COLO829 (cell line): ENCODE measurements around the gene PRELID1.
"Not testable (repeated sequence)": the region's sequence is repeated elsewhere in the genome, so short reads cannot be mapped to it uniquely, and the experiment has no call there.

Experiments
- DNase-seq: peaks from one replicate; pipeline ENCODE4 v3.0.0; 2012; ENCODE audit warnings: low spot score

The PRELID1 gene

GRCh38 chr5:177336603-177337494, 33.2 kb downstream of the PRELID1 start:
- DNase-seq, result no peak

- no peak for DNase-seq
These were observed 34.9 kb downstream of the PRELID1 start for GRCh38 chr5:177338251-177339106.

GRCh38 chr5:177339107-177339638, 35.6 kb downstream of the PRELID1 start:
- no peak for DNase-seq

GRCh38 chr5:177343000-177343399, 39.4 kb downstream of the PRELID1 start:
- not testable (repeated sequence) for DNase-seq

GRCh38 chr5:177343777-177344176, 40.2 kb downstream of the PRELID1 start:
- DNase-seq, result no peak

GRCh38 chr5:177344891-177345290, 41.3 kb downstream of the PRELID1 start:
- no peak for DNase-seq

GRCh38 chr5:177346820-177347219, 43.2 kb downstream of the PRELID1 start:
- no peak for DNase-seq

GRCh38 chr5:177347699-177348098, 44.1 kb downstream of the PRELID1 start:
- no peak for DNase-seq

GRCh38 chr5:177349362-177349647, 45.7 kb downstream of the PRELID1 start:
- DNase-seq, result no peak

- no peak for DNase-seq
These were observed 46.2 kb downstream of the PRELID1 start for GRCh38 chr5:177349762-177350161.

- no peak for DNase-seq
These were observed 47.3 kb downstream of the PRELID1 start for GRCh38 chr5:177350776-177351391.

- DNase-seq, result peak; percentile 89
These were observed 48.1 kb downstream of the PRELID1 start, which contains the start of gene LMAN2 for GRCh38 chr5:177351392-177352329. LMAN2 (minus strand) TSS chr5:177351668; CDS start chr5:177351647, 21 bp downstream.

- no peak for DNase-seq
These were observed 49.5 kb downstream of the PRELID1 start for GRCh38 chr5:177353093-177353492.

GRCh38 chr5:177354256-177354655, 50.7 kb downstream of the PRELID1 start:
- DNase-seq, result no peak

- DNase-seq, result no peak
These were observed 51.1 kb downstream of the PRELID1 start for GRCh38 chr5:177354711-177355110.

GRCh38 chr5:177355162-177355867, 51.7 kb downstream of the PRELID1 start:
- DNase-seq, result no peak

GRCh38 chr5:177355868-177356168, 52.2 kb downstream of the PRELID1 start:
- DNase-seq, result no peak
